NT2/D1 (cell line): Measurements from ENCODE around the gene GMPR.

Experiments used
- YY1 ChIP-seq: IDR thresholded peaks from 2 replicates; pipeline ENCODE4 v1.6.1; 2011; ENCODE audit not compliant: insufficient read length, insufficient read depth
- ZNF274 ChIP-seq: IDR thresholded peaks from 2 replicates; pipeline ENCODE4 v1.6.1; 2011; ENCODE audit warnings: mild to moderate bottlenecking, low read depth, low read length

DNA sequence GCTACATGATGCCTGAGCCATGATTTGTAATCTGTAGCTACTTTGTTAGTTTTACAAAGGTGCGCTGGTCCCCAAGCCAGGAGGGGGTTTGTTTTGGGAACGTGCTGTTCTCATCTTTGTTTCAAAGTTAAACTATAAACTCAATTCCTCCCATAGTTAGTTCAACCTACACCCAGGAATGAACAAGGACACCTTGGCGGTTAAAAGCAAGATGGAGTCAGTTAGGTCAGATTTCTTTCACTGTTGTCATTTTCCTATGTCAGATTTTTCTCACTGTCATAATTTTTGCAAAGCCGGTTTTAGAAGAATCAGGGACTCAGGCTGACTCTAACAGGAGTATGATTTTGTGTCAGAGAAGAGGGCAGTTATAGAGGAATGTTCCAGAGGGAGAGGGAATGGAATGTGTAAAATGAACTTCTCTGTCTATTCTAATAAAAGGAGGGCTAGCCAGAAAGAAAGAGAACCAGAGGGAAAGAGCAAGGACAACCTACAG is 2.3 kb upstream of the GMPR start:
- TF ChIP-seq ZNF274 (no peak), YY1 (no peak)
